Inflammatory macrophage (primary cell): ENCODE measurements around the gene NRAS.

Experiments
- DNase-seq, 2 donors: peaks; one replicate each; pipeline ENCODE4 v3.0.0-alpha.2; 2020 to 2022

The NRAS gene

GRCh38 chr1:114671939-114672275 is 44.7 kb downstream of the NRAS start:
- no peak for DNase-seq

DNA sequence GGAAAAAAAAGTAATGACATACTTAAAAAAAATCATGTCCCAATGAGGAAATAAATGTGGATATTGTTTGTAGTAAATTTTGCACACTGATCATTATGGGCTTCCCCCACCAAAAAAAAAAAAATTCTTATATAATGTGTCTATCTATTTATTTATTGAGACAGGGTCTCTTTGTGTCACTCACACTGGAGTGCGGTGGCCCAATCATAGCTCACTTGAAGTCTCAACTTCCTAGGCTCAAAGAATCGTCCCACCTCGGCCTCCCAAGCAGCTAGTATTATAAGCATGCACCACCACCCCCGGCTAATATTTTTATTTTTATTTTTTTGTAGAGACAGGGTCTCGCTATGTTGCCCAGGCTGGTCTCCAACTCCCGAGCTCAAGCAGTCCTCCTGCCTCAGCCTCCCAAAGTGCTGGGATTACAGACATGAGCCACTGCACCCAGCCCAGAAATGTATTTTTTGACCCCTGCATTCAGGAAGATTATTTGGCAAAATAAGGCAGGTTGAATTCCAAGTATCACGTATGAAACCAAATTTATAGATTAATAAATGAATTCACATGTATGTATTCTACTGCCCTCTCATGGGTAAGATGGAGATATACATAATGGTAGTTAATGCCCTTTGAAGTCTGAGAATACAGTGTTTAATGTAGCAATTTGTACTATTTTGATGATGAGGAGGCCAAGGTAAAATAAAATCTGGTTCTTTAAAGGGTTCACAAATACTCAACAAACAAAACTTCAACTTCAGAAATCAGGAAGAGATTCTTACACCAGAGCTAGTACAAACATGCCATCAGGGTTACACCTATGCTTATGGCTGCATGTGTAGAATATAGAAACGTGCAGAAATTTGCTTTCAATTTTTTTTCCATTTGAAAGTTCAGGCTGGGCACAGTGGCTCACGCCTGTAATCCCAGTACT is 45.3 kb downstream of the NRAS start:
- peak in 1 of 2 donors; percentile 11 for DNase-seq

DNA sequence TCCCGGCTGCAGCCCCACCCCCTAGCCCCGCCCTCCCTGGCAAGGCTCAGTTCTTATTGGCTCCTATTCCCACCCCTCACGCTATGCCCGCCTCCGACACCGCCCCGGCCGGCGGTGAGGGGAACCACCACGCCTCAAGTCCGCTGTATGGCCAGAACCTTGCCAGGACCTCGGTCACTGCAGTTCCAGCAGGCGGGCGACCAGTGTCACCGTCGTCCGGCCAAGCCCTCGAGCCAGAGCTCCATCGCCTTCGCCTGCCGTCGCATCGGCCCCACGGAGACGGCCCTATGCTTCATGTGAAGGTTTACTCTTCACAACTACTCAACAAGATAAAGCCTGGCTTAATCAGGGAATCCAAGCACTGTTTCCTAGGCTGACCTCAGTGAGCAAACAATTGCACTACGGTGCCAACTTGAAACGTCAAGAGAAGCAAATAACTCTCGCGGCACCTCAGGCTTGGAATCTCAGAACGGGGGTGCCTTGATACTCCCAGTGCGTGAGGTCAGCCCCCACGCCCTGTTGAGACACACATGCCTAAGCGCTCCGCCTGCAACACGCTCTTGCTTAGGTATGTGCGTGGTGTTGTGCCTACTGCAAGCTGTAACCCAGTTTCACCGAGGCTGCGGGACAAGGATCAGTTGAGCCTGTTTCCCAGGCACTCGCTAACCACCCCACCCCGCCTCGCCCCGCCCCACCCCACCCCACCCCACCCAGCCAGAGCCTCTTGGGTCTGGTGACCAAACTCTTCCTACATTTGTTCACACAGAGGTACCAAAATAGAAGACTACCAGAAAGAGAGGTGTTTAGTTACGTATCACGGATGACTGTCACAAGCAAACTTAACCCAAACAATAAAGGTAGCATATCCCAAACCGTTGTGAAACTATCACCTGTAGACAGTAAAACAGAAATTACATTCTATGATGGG is 46.2 kb downstream of the NRAS start:
- peak; percentile 87 to 93 for DNase-seq

DNA sequence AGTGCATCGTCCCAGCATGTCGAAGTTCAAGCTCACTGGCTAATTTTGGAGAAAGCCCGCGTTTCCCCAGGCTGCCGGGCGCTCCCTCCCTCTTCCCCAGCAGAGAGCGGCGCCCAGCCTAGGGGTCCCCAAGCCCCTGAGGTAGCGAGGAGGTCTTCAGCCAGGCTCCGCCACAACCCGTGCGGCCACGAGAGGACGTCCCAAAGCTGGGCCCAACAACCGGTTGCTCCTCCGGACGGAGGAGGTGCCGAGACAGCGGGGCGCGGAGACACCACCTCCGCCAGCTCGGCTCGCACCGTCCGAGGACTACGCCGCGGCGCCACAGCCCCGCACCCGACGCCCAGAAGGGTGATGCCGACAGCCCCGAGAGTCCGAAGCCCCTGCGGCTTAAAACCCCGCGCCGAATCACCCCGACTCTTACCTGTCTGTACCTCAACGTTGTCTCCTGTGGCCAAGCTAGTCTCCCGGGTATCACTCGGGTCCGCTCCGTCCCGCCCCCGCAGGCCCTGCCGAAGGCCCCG is 46.9 kb downstream of the NRAS start, which contains the start of gene DENND2C:
Gene DENND2C, minus strand, starts transcription at position 488 of the 521 bp plus-strand sequence. CDS start 44,065 bp downstream, outside the sequence.
- DNase-seq, result no peak

DNA sequence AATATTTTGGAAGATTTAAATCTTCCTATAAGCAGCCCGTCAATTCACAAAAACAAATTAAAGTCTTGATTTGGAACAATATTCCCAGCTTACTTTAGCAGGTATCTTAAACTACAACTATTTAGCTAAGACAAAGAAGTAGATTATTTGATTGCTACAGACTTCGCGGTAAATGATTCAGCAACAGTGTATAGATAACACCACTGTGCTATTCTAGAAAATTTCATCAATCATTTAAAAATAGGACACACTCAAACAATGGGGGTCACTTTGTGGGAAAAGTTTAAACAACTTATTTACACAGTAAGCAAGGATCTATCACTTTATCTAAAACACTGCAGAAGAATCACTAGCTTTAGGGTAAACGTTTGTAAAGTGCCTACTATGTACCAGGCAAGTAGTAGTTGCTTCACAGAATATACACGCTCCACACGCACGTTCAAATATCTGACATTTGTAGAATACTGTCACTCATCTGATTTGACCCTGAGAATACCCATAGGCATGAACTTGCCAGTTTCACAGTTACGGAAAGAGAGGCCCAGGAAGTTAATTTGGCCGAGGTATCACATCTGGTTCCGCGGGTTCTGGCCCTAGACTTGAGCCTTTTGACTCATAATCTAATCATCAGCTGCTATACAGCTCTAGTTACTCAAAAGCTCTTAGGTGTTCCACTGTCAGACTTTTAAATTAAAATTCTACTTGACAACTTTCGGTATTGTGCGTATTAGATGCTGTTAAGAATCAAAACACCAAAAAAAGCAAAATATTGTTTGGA is 47.6 kb downstream of the NRAS start:
- no peak for DNase-seq

DNA sequence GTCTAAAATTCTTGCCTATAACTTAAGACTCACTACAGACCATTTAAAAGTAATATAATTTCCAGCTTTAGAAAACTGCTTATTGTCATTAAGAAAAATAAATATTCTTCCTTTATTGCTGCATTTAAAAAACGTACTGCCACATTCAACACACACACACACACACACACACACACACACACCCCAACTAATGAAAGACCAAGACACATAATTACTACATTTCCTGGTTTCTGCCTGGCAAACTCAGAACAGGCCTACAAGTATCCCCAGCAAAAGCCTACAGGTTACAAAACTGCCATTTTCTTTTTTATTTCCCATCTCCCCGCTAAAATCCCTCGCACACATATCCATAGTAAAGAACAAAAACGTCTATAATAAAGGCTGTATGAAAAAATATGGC is 48.2 kb downstream of the NRAS start:
- no peak for DNase-seq

DNA sequence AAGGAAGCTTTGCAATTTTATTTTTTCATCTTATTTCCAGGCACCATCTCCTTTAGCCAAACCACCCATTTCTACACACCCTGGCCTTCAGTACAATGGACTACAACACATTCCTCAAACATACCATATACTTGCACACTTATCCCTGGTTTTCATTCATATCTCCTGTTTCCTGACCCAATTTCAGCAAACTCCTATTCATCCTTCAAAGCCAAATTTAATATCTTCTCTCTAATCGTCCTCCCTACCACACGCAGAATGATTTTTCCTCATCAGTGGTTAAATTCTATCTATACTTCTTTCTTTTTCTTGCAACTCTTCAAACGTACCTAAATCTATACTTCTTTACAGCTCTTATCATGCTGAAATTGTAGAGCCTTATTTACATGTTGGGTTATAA is 49.6 kb downstream of the NRAS start:
- no peak for DNase-seq

GRCh38 chr1:114660238-114660637 is 56.3 kb downstream of the NRAS start:
- no peak for DNase-seq
